Right lobe of liver (tissue), 6 donors: ENCODE data around the gene RAD51AP2. TPM values are rescaled to one million over a fixed set of nuclear protein-coding genes. Genes with fewer than 3 reads are reported as not detected.

Experiments
- ATAC-seq, 4 donors: fragments of 200-7000 bp; cut with Tn5 transposase; one replicate each; pipeline ENCODE4 v1.9.1; 2020; ENCODE audit warnings: mild to moderate bottlenecking in 4 of 4, moderate library complexity in 4 of 4
- DNase-seq, 3 donors: peaks; one replicate each; pipeline ENCODE4 v3.0.0-alpha.2; 2020
- H3K27ac ChIP-seq, 3 donors: fragments of 200-600 bp; one replicate each; pipeline ENCODE4 v1.8.0; 2022
- H3K27me3 ChIP-seq, 2 donors: fragments of 200-600 bp; one replicate each; pipeline ENCODE4 v1.8.0; 2022
- H3K36me3 ChIP-seq, 4 donors: fragments of 200-600 bp; sonication (generic) in 1 of 4; one replicate each; pipeline versions ENCODE4 v1.5.1 to v1.8.0; 2017 to 2022; ENCODE audit warnings: control low read depth in 1 of 4
- H3K4me1 ChIP-seq, 4 donors: fragments of 200-600 bp; sonication (generic) in 1 of 4; one replicate each; pipeline versions ENCODE4 v1.5.1 to v1.8.0; 2017 to 2022; ENCODE audit warnings: control low read depth in 1 of 4
- H3K4me3 ChIP-seq, 3 donors: fragments of 200-600 bp; one replicate each; pipeline ENCODE4 v1.8.0; 2022
- H3K9me3 ChIP-seq, 4 donors: fragments of 200-600 bp; sonication (generic) in 1 of 4; one replicate each; pipeline versions ENCODE4 v1.5.1 to v1.8.0; 2017 to 2022; ENCODE audit warnings: control low read depth in 1 of 4
- POLR2A ChIP-seq: fragments of 450-650 bp; IDR thresholded peaks from one replicate; pipeline ENCODE4 v1.6.1; 2017; ENCODE audit warnings: antibody characterized with exemption, mild to moderate bottlenecking
- WGBS: methylation state at CpG from one replicate; pipeline ENCODE4 v1.1.6; 2018; ENCODE audit warnings: low coverage, low lambda C conversion rate; ENCODE audit not compliant: insufficient coverage; ENCODE audit errors: missing lambda C conversion rate; 5-methylcytosine and 5-hydroxymethylcytosine counted together
- intact Hi-C, 2 donors: fragments of 100-400 bp; cut with DNase I; formaldehyde crosslinking; loops; one replicate each; pipeline versions ENCODE4 v1.11.2 to v1.14.1; 2022
- total RNA-seq, 6 experiments: library from RNA; depleted of rRNA in 2 of 6; stranded (reverse); fragments of >200 nt in 2 of 6; fragmentation: NEBNext Ultra II Directional in 3 of 6; extraction: Animal tissue kit (Norgen Biotek cat#: 25700) in 3 of 6; gene quantifications; one replicate each; pipeline versions ENCODE4 v1.1.0 to v1.2.4, GENCODE V29; 2016 to 2023
- TF ChIP-seq, protein P1 (sequence below), 4 donors: fragments of 200-600 bp in 3 of 4; fragments of 450-650 bp in 1 of 4; IDR thresholded peaks; one replicate each; pipeline versions ENCODE4 v1.5.1 to v1.8.0; 2016 to 2022; ENCODE audit warnings: antibody characterized with exemption in 4 of 4, mild to moderate bottlenecking in 2 of 4
- donor health status: DM: no; HTN: yes; CAD: no.
- donor health status: DM: no; HTN: no; CAD: no.
- donor health status: DM: no; HTN: no; CAD: no.
- donor health status: DM: no; HTN: yes; CAD: no.
- donor health status: DM: no; HTN: yes; CAD: no.

RAD51AP2 gene
- total RNA-seq, 6 experiments from 2014 or later, result 0.12 to 0.31 (median 0.22) TPM; not detected in 3

- Histone ChIP-seq H3K4me3 (peak overlapping the region; percentile 50 to 78 (median 75)), H3K27me3 (no peaks in the 10 kb centered on the region), H3K4me1 (peaks cover 0 to 26% (median 2%) of the 10 kb centered on the region in 4 donors), H3K9me3 (no peaks in the 10 kb centered on the region), H3K36me3 (no peaks in the 10 kb centered on the region), H3K27ac (peak overlapping the region; percentile 65 to 86 (median 85))
- TF ChIP-seq, protein P1, sequence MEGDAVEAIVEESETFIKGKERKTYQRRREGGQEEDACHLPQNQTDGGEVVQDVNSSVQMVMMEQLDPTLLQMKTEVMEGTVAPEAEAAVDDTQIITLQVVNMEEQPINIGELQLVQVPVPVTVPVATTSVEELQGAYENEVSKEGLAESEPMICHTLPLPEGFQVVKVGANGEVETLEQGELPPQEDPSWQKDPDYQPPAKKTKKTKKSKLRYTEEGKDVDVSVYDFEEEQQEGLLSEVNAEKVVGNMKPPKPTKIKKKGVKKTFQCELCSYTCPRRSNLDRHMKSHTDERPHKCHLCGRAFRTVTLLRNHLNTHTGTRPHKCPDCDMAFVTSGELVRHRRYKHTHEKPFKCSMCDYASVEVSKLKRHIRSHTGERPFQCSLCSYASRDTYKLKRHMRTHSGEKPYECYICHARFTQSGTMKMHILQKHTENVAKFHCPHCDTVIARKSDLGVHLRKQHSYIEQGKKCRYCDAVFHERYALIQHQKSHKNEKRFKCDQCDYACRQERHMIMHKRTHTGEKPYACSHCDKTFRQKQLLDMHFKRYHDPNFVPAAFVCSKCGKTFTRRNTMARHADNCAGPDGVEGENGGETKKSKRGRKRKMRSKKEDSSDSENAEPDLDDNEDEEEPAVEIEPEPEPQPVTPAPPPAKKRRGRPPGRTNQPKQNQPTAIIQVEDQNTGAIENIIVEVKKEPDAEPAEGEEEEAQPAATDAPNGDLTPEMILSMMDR (IDR thresholded peaks at IDR 0.05), result no peak
- DNase-seq (peak; percentile 25 to 77 (median 66)), ATAC-seq (peak; percentile 19 to 52 (median 32))
- intact Hi-C loops, result no loop called here
- WGBS, result 7% methylated on average over 12 of the region's 13 CpGs
Measured at GRCh38 chr2:17539611-17540092, 21.4 kb upstream of the RAD51AP2 start.

DNA sequence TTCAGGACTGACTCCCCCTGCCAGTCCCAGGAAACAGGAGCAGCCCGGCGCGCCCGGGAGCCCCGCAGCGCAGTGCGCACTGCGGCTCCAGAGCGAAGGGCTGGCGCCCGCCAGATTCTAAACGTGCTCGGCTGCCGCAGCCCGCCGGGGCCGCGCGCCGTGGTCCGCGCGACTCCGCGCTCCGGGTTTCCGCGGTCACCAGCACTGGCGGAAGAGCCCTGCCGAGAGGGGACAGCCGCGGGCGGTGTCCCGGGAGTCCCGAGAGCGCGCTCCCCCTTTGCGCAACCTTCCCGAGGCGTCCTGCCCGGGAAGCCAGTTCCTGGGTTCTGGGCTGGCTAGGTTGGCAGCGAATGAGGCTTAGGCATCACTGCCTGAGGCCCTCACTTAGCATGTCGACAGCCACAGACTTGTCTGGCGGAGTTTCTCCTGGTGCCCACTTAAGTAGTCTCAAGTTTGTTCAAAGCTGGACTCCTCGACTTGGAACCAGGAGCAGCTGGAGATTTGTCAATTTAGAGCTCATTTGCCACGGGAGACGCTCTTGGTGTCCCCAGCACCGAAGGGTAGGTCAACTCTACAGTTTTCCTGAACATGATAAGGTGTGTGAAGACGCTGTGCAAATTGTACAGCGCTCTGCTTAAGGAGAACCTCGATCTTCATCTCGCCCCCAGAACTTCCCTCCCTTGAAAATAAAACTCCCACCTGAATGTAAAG, 20.8 kb upstream of the RAD51AP2 start:
- DNase-seq, result peak; percentile 87 to 94 (median 92)
- H3K27ac ChIP-seq, result peak overlapping the region; percentile 65 to 86 (median 85)

GRCh38 chr2:17538022-17538843, 20.0 kb upstream of the RAD51AP2 start:
- Histone ChIP-seq H3K36me3 (no peaks in the 10 kb centered on the region), H3K27ac (peak overlapping the region; percentile 65 to 86 (median 85)), H3K27me3 (no peaks in the 10 kb centered on the region), H3K4me1 (peaks cover 0 to 12% (median 0%) of the 10 kb centered on the region in 4 donors), H3K9me3 (no peaks in the 10 kb centered on the region), H3K4me3 (peak overlapping the region; percentile 50 to 78 (median 75))
- WGBS, result 2% methylated on average over 30 of the region's 30 CpGs
- intact Hi-C loops, result no loop called here
- ATAC-seq (peak; percentile 3 to 24 (median 10)), DNase-seq (peak; percentile 50 to 58 (median 51))
- TF ChIP-seq POLR2A, result no peak
- TF ChIP-seq, protein P1 (IDR thresholded peaks at IDR 0.05), result no peak

More for the DNA sequence above, 20.8 kb upstream of the RAD51AP2 start:
- Histone ChIP-seq H3K4me3 (peak overlapping the region; percentile 50 to 78 (median 75)), H3K4me1 (peaks cover 0 to 19% (median 2%) of the 10 kb centered on the region in 4 donors), H3K36me3 (no peaks in the 10 kb centered on the region), H3K9me3 (no peaks in the 10 kb centered on the region), H3K27me3 (no peaks in the 10 kb centered on the region)
- TF ChIP-seq, protein P1 (IDR thresholded peaks at IDR 0.05), result peak; percentile 4 to 16 (median 5)
- peak; percentile 69 for TF ChIP-seq POLR2A
- intact Hi-C loops, result no loop called here
- ATAC-seq, result peak; percentile 78 to 88 (median 82)
- 0% methylated on average over 7 of the region's 52 CpGs for WGBS

- intact Hi-C loops, result no loop called here
- no peak for DNase-seq
Measured at GRCh38 chr2:17536416-17536815, 18.2 kb upstream of the RAD51AP2 start.

More at GRCh38 chr2:17536416-17536815, 18.2 kb upstream of the RAD51AP2 start:
- TF ChIP-seq POLR2A, result no peak
- TF ChIP-seq, protein P1 (IDR thresholded peaks at IDR 0.05), result no peak
- no peaks in the 10 kb centered on the region for H3K36me3 ChIP-seq
- no peaks in the 10 kb centered on the region for H3K4me1 ChIP-seq
- H3K4me3 ChIP-seq, result no peak overlapping the region
- H3K27me3 ChIP-seq, result no peaks in the 10 kb centered on the region
- no peaks in the 10 kb centered on the region for H3K9me3 ChIP-seq
- no peak overlapping the region for H3K27ac ChIP-seq
- WGBS, result 88% methylated on average over 2 of the region's 2 CpGs
- no peak for ATAC-seq
